ENCODE data around the gene MAB21L4.

DNA sequence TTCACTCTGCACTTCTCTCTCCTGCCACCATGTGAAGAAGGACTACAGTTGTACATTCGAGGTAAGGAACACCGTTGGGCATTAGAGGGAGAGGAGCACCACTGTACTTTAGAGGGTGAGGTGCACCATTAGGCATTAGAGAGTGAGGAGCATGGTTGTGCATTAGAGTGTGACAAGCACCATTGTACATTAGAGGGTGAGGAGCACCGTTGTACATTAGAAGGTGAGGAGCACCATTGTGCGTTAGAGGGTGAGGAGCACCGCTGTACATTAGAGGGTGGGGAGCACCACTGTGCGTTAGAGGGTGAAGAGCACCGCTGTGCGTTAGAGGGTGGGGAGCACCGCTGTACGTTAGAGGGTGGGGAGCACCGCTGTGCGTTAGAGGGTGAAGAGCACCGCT, 48.1 kb downstream of the MAB21L4 start:
- TF ChIP-seq, protein P1, sequence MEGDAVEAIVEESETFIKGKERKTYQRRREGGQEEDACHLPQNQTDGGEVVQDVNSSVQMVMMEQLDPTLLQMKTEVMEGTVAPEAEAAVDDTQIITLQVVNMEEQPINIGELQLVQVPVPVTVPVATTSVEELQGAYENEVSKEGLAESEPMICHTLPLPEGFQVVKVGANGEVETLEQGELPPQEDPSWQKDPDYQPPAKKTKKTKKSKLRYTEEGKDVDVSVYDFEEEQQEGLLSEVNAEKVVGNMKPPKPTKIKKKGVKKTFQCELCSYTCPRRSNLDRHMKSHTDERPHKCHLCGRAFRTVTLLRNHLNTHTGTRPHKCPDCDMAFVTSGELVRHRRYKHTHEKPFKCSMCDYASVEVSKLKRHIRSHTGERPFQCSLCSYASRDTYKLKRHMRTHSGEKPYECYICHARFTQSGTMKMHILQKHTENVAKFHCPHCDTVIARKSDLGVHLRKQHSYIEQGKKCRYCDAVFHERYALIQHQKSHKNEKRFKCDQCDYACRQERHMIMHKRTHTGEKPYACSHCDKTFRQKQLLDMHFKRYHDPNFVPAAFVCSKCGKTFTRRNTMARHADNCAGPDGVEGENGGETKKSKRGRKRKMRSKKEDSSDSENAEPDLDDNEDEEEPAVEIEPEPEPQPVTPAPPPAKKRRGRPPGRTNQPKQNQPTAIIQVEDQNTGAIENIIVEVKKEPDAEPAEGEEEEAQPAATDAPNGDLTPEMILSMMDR (IDR thresholded peaks at IDR 0.05) = no peak
- TF ChIP-seq POLR2A (IDR thresholded peaks at IDR 0.05) = no peak

Measured in prostate gland (tissue), 2 donors.